NCI-H524 (cell line): ENCODE data around the gene TEDC2.

Experiments
- DNase-seq, 2 experiments: peaks; one replicate each; lab custom pipeline; 2025; lab: John Stamatoyannopoulos, UW

Gene TEDC2

DNA sequence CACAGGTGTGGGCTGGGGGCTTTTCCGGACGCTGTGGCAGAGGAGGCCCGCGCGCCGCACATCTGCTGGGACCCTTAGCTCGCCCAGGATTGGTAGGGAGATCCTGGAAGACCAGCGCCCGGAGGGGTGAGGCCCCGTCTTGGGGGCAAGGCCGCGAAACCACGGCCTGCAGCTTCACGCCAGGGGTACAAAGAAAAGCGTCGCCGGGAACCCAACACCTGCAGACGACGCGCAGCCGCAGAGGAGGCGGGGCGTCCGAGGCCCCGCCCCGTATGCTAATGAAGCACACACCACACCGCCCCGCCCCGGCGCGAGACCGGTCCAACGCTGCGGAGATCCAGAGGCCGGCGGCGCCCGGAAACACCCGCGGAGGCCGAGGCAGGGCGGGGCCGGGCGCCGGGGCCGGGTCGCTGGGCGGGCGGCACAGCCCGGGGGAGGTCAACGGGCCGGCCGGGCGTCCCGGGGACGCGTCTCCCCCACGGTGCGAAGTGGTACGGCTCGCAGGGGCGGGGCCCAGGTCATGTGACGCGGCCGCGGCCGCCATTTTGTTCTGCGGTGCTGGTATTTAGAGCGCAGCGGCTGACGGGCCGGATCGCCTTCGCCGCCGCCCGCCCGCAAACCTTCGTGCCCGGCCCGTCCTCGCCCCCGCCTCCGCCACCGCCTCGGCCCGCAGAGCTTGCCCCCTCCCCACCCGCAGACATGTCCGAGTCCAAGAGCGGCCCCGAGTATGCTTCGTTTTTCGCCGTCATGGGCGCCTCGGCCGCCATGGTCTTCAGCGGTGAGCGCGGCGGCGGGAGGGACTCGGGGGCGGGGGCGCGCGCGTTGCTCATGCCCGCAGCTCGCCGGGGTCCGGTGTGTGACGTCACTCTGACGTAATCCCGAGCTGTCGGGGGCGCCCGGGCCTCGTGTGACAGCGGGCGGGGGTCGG is 53.8 kb downstream of the TEDC2 start, which contains the start of gene ATP6V0C:
Gene ATP6V0C, plus strand, starts transcription at position 548 of the 928 bp plus-strand sequence. Its CDS starts 152 bp downstream, at position 700.
- DNase-seq = peak; percentile 85 to 95
